Nephron progenitor cell (in vitro differentiated cells): ENCODE results near the gene GALK2.

Source experiments
- DNase-seq: peaks from one replicate; pipeline ENCODE4 v3.0.0; 2021
- H3K27ac Mint-ChIP-seq: 2 replicates; pipeline ENCODE4 v1.8.0; 2021; ENCODE audit warnings: mild to moderate bottlenecking, moderate library complexity, mixed read lengths
- H3K27me3 Mint-ChIP-seq: 2 replicates; pipeline ENCODE4 v1.8.0; 2021; ENCODE audit warnings: mild to moderate bottlenecking, low read depth, mixed read lengths; ENCODE audit not compliant: poor library complexity
- H3K36me3 Mint-ChIP-seq: 2 replicates; pipeline ENCODE4 v1.8.0; 2021; ENCODE audit warnings: low read depth, mixed read lengths
- H3K4me1 Mint-ChIP-seq: 2 replicates; pipeline ENCODE4 v1.8.0; 2021; ENCODE audit warnings: mixed read lengths
- H3K4me3 Mint-ChIP-seq: 2 replicates; pipeline ENCODE4 v1.8.0; 2021; ENCODE audit warnings: mild to moderate bottlenecking, moderate library complexity, mixed read lengths
- H3K9me3 Mint-ChIP-seq: 2 replicates; pipeline ENCODE4 v1.8.0; 2021; ENCODE audit warnings: mild to moderate bottlenecking, moderate library complexity, mixed read lengths
- CTCF ChIP-seq: fragments of 200-600 bp; sonication (generic); IDR thresholded peaks from 2 replicates; pipeline ENCODE4 v1.5.0; 2021; ENCODE audit warnings: antibody characterized with exemption

Gene GALK2

GRCh38 chr15:49223536-49224274, 53.7 kb downstream of the GALK2 start:
- no peak overlapping the region for H3K27ac Mint-ChIP-seq
- H3K4me1 Mint-ChIP-seq: peaks cover 17% of the 10 kb centered on the region
- H3K36me3 Mint-ChIP-seq: peaks cover 56% of the 10 kb centered on the region
- no peak for TF ChIP-seq CTCF
- H3K4me3 Mint-ChIP-seq: no peak overlapping the region
- no peaks in the 10 kb centered on the region for H3K27me3 Mint-ChIP-seq
- peaks cover 35% of the 10 kb centered on the region for H3K9me3 Mint-ChIP-seq
- DNase-seq: no peak

- H3K27me3 Mint-ChIP-seq: no peaks in the 10 kb centered on the region
- TF ChIP-seq CTCF: peak; percentile 47
These were observed 55.7 kb downstream of the GALK2 start for GRCh38 chr15:49225572-49226281.

GRCh38 chr15:49227602-49228001, 57.6 kb downstream of the GALK2 start:
- Mint-ChIP-seq H3K27ac (no peak overlapping the region), H3K27me3 (no peaks in the 10 kb centered on the region), H3K4me1 (peaks cover 17% of the 10 kb centered on the region), H3K36me3 (peaks cover 47% of the 10 kb centered on the region), H3K4me3 (no peak overlapping the region), H3K9me3 (peaks cover 33% of the 10 kb centered on the region)
- DNase-seq: no peak
- no peak for TF ChIP-seq CTCF

More at GRCh38 chr15:49225572-49226281, 55.7 kb downstream of the GALK2 start:
- H3K4me3 Mint-ChIP-seq: no peak overlapping the region
- H3K27ac Mint-ChIP-seq: peak overlapping the region; percentile 44
- H3K36me3 Mint-ChIP-seq: peaks cover 49% of the 10 kb centered on the region
- DNase-seq: peak; percentile 30
- H3K4me1 Mint-ChIP-seq: peaks cover 17% of the 10 kb centered on the region
- H3K9me3 Mint-ChIP-seq: peaks cover 42% of the 10 kb centered on the region

GRCh38 chr15:49229922-49230321, 59.9 kb downstream of the GALK2 start:
- peaks cover 17% of the 10 kb centered on the region for H3K4me1 Mint-ChIP-seq
- DNase-seq: no peak
- peaks cover 54% of the 10 kb centered on the region for H3K36me3 Mint-ChIP-seq
- H3K27me3 Mint-ChIP-seq: peaks cover 3% of the 10 kb centered on the region
- H3K27ac Mint-ChIP-seq: no peak overlapping the region
- no peak overlapping the region for H3K4me3 Mint-ChIP-seq
- TF ChIP-seq CTCF: no peak
- H3K9me3 Mint-ChIP-seq: peaks cover 24% of the 10 kb centered on the region

GRCh38 chr15:49232236-49232806, 62.3 kb downstream of the GALK2 start:
- no peak overlapping the region for H3K4me3 Mint-ChIP-seq

More at GRCh38 chr15:49232236-49232806, 62.3 kb downstream of the GALK2 start:
- TF ChIP-seq CTCF: no peak
- peaks cover 19% of the 10 kb centered on the region for H3K9me3 Mint-ChIP-seq
- peaks cover 3% of the 10 kb centered on the region for H3K27me3 Mint-ChIP-seq
- no peak overlapping the region for H3K27ac Mint-ChIP-seq
- no peak for DNase-seq
- peaks cover 16% of the 10 kb centered on the region for H3K4me1 Mint-ChIP-seq
- H3K36me3 Mint-ChIP-seq: peaks cover 48% of the 10 kb centered on the region
